Adrenal gland (tissue), 12 donors: ENCODE data around the gene TWF1. TPM values are rescaled to one million over a fixed set of nuclear protein-coding genes. Genes with fewer than 3 reads are reported as not detected.

Experiments used
- DNase-seq, 7 donors: peaks; one replicate each; pipeline ENCODE4 v3.0.0-alpha.2; 2019 to 2020
- H3K27ac ChIP-seq, 5 donors: fragments of 200-600 bp; sonication (generic) in 4 of 5; 1 replicate in 3 of 5; 2 replicates in 2 of 5; pipeline versions ENCODE4 v1.5.1 to v1.8.0; 2016 to 2020; ENCODE audit warnings: mild to moderate bottlenecking in 1 of 5
- H3K27me3 ChIP-seq: fragments of 200-600 bp; 2 replicates; pipeline ENCODE4 v1.8.0; 2021
- H3K36me3 ChIP-seq, 2 donors: fragments of 200-600 bp; replicated peaks in 1 of 2; 1 replicate in 1 of 2; 2 replicates in 1 of 2; pipeline versions ENCODE4 v1.5.1 to v1.8.0; 2018 to 2022
- H3K4me1 ChIP-seq, 2 donors: fragments of 200-600 bp; replicated peaks in 1 of 2; 1 replicate in 1 of 2; 2 replicates in 1 of 2; pipeline versions ENCODE4 v1.5.1 to v1.8.0; 2018 to 2021
- H3K4me3 ChIP-seq, 4 donors: fragments of 200-600 bp; sonication (generic) in 3 of 4; one replicate each; pipeline ENCODE4 v1.5.1; 2016 to 2018
- H3K9me3 ChIP-seq, 3 donors: fragments of 200-600 bp; sonication (generic) in 1 of 3; replicated peaks in 1 of 3; 1 replicate in 2 of 3; 2 replicates in 1 of 3; pipeline versions ENCODE4 v1.5.1 to v1.8.0; 2016 to 2021
- CTCF ChIP-seq, 6 experiments: fragments of 450-650 bp in 4 of 6; fragments of 200-600 bp in 2 of 6; sonication (generic) in 1 of 6; IDR thresholded peaks; 1 replicate in 5 of 6; 2 replicates in 1 of 6; pipeline versions ENCODE4 v1.5.1 to v1.8.0; 2016 to 2021; ENCODE audit warnings: antibody characterized with exemption in 6 of 6, mild to moderate bottlenecking in 2 of 6, moderate library complexity in 1 of 6
- POLR2A ChIP-seq, 2 donors: fragments of 450-650 bp; IDR thresholded peaks; one replicate each; pipeline ENCODE4 v1.6.1; 2017; ENCODE audit warnings: antibody characterized with exemption in 2 of 2, mild to moderate bottlenecking in 2 of 2, moderate library complexity in 1 of 2
- intact Hi-C, 2 donors: fragments of 100-400 bp; cut with DNase I; formaldehyde crosslinking; loops; one replicate each; pipeline versions ENCODE4 v1.14.1 to v1.15.0; 2022 to 2023
- polyA plus RNA-seq, 3 donors: library from polyadenylated mRNA; stranded (reverse); fragments of 200-250 nt in 2 of 3; fragments of 350-450 nt in 1 of 3; fragmentation: Illumina TruSeq in 1 of 3; extraction: RNeasy Lipid Tissue Mini Kit (QIAGEN cat#74804) in 1 of 3; gene quantifications; one replicate each; pipeline ENCODE4 v1.2.3, GENCODE V29; 2013 to 2014
- total RNA-seq, 9 donors: library from RNA; depleted of rRNA in 4 of 9; stranded (reverse); fragments of >200 nt in 4 of 9; fragments of 120-200 nt in 1 of 9; fragmentation: NEBNext Ultra II Directional in 1 of 9; extraction: Animal tissue kit (Norgen Biotek cat#: 25700) in 1 of 9; gene quantifications; one replicate each; pipeline versions ENCODE4 v1.1.0 to v1.2.4, GENCODE V29; 2013 to 2023
- donor health status: healthy with polysubstance abuse.
- donor health status: Bipolar disorder and iron deficiency.
- donor health status: DM: yes; HTN: yes; CAD: no.
- donor health status: DM: no; HTN: no; CAD: no.
- donor health status: DM: no; HTN: no; CAD: no.
- donor health status: DM: yes; HTN: yes; CAD: no.

Gene TWF1
- total and polyA plus RNA-seq, 12 donors, result 38.0 to 116 (median 83.8) TPM

DNA sequence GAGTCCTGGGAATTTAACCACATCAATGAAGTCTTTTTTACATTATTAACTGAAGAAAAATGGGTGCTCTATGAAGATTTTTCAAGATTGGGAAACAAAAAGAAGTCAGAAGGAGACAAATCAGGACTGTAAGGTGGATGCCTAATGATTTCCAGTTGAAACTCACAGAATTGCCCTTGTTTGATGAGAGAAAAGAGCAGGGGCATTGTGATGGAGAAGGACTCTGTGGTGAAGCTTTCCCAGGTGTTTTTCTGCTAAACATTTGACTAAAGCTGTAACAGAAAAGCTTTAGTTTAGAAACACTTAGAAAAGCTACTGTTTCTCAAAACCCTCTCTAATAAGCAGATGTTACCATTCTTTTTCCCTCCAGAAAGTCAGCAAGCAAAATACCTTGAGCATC lies 41.6 kb downstream of the TWF1 start:
- H3K27me3 ChIP-seq, result no peaks in the 10 kb centered on the region

DNA sequence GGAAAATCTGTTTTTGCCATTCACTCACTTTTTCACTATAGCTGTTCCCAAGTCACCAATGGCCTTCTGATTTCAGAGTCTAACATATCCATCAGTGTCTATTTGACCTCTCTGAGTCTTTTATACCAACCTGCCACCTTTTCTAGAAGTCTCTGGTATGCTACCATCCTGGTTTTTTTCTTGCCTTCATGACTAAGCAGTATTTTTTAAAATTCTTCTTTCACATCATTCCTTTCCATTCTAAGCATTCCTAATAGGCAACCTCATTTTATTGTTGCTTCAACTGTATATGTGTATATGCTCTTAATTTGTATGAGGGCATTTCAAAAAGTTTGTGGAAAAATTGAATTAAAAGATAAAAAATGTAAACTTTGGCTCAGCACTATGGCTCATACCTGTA lies 42.3 kb downstream of the TWF1 start:
- TF ChIP-seq POLR2A (IDR thresholded peaks at IDR 0.05) (no peak), CTCF (IDR thresholded peaks at IDR 0.05) (no peak)
- intact Hi-C loops, result no loop called here
- Histone ChIP-seq H3K36me3 (no peaks in the 10 kb centered on the region), H3K9me3 (no peaks in the 10 kb centered on the region), H3K4me1 (peaks cover 0 to 25% of the 10 kb centered on the region in 2 donors), H3K4me3 (no peak overlapping the region), H3K27me3 (no peaks in the 10 kb centered on the region), H3K27ac (no peak overlapping the region)
- no peak for DNase-seq

More for the DNA sequence above, 41.6 kb downstream of the TWF1 start:
- H3K4me1 ChIP-seq, result peaks cover 0 to 23% of the 10 kb centered on the region in 2 donors
- H3K4me3 ChIP-seq, result no peak overlapping the region
- H3K36me3 ChIP-seq, result no peaks in the 10 kb centered on the region
- no peak overlapping the region for H3K27ac ChIP-seq
- intact Hi-C loops, result no loop called here
- no peaks in the 10 kb centered on the region for H3K9me3 ChIP-seq
- TF ChIP-seq CTCF (IDR thresholded peaks at IDR 0.05), result no peak
- no peak for TF ChIP-seq POLR2A (IDR thresholded peaks at IDR 0.05)
- no peak for DNase-seq

- Histone ChIP-seq H3K4me3 (no peak overlapping the region), H3K36me3 (no peaks in the 10 kb centered on the region), H3K27ac (no peak overlapping the region), H3K27me3 (no peaks in the 10 kb centered on the region), H3K9me3 (no peaks in the 10 kb centered on the region), H3K4me1 (peaks cover 0 to 32% of the 10 kb centered on the region in 2 donors)
- intact Hi-C loops, result no loop called here
- no peak for TF ChIP-seq POLR2A (IDR thresholded peaks at IDR 0.05)
- TF ChIP-seq CTCF (IDR thresholded peaks at IDR 0.05), result no peak
- DNase-seq, result no peak
Measured at GRCh38 chr12:43762596-43762995, 43.5 kb downstream of the TWF1 start.

DNA sequence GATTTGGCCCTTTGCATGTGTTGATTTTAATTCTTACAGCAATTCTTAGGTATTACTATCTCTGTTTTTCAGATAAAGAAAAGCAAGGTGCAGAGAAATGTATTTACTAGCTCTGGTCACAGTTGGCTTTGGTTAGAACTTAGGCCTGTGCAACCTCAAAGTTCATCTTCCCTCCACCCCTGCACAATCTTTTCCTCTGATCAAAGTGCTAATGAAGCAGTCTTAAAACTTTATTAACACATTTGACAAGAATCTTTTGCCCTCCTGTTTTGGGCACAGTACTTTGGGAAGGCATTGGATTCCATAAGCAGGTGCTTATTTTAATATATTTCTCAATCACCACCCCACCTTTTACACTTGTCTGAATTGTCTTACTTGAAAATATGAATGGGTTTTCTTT lies 44.6 kb downstream of the TWF1 start:
- Histone ChIP-seq H3K36me3 (no peaks in the 10 kb centered on the region), H3K9me3 (no peaks in the 10 kb centered on the region), H3K27ac (no peak overlapping the region), H3K27me3 (no peaks in the 10 kb centered on the region), H3K4me3 (no peak overlapping the region), H3K4me1 (peaks cover 0 to 36% of the 10 kb centered on the region in 2 donors)
- intact Hi-C loops, result no loop called here
- no peak for DNase-seq
- TF ChIP-seq CTCF (IDR thresholded peaks at IDR 0.05), result no peak
- no peak for TF ChIP-seq POLR2A (IDR thresholded peaks at IDR 0.05)
